GM12874 (cell line): ENCODE results near the gene SFXN5.

Source experiments
- TF ChIP-seq, protein P1 (sequence below): IDR thresholded peaks from 2 replicates; pipeline ENCODE4 v1.5.1; 2011; ENCODE audit warnings: low read depth, mild to moderate bottlenecking, control low read depth, low read length, moderate library complexity; ENCODE audit not compliant: insufficient read depth

SFXN5 gene

DNA sequence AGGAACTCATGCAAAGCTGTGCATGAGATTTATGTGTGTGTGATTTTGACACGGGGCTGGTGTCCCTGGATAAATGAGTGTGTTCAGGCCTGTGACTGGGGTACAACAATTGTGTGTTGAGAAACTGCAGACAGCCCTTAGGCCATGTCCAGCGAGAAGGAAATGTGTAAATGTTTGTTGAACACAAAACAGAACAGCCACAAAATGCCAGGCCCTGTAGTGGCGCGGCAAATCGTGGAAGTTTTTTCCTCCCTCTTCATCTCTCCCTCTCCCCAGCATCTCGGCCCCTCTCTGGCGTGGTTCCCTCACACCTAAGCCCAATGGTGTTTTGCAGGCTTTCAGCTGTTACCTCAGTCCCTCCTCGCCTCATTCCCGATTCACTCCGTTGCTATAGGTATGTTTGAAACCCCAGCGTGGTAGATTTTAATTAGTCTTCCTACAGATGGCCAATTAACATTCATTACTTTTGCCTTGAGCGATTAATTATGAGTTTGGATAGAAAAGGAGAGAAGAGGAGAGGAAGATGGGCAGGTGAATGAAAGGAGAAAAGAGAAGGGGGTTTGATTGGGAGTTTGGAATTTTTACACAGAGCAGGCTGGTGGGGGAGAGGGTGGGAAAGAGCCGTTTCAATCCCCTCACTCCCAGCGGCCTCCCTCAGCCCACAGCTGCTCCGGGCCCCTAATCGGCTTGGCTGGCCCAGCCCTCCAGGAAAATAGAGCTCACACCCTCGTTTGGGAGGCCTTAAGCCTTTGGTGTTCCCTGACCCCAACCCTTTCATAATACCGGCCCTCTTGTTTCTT is 173.5 kb downstream of the SFXN5 start:
- TF ChIP-seq, protein P1, sequence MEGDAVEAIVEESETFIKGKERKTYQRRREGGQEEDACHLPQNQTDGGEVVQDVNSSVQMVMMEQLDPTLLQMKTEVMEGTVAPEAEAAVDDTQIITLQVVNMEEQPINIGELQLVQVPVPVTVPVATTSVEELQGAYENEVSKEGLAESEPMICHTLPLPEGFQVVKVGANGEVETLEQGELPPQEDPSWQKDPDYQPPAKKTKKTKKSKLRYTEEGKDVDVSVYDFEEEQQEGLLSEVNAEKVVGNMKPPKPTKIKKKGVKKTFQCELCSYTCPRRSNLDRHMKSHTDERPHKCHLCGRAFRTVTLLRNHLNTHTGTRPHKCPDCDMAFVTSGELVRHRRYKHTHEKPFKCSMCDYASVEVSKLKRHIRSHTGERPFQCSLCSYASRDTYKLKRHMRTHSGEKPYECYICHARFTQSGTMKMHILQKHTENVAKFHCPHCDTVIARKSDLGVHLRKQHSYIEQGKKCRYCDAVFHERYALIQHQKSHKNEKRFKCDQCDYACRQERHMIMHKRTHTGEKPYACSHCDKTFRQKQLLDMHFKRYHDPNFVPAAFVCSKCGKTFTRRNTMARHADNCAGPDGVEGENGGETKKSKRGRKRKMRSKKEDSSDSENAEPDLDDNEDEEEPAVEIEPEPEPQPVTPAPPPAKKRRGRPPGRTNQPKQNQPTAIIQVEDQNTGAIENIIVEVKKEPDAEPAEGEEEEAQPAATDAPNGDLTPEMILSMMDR, result no peak

DNA sequence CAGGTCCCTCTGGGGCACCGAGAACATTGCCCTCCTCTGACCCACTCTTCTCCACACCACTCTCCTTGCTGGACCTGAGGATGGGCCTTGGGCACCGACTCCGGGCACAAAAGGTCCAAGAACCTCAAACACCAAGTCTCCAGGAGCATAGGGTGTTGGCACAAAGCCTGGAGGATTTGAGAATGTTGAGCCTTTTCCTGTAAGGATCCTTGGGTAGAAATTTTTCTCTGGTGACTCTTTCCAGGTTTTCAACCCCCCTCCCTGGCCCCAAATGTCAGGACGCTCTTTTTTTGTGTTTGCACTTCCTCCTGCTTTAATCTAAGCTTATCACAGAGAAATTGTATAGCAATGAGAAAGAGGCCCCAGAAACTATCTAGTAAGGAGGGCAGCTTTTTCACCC is 175.1 kb downstream of the SFXN5 start:
- TF ChIP-seq, protein P1, result no peak

DNA sequence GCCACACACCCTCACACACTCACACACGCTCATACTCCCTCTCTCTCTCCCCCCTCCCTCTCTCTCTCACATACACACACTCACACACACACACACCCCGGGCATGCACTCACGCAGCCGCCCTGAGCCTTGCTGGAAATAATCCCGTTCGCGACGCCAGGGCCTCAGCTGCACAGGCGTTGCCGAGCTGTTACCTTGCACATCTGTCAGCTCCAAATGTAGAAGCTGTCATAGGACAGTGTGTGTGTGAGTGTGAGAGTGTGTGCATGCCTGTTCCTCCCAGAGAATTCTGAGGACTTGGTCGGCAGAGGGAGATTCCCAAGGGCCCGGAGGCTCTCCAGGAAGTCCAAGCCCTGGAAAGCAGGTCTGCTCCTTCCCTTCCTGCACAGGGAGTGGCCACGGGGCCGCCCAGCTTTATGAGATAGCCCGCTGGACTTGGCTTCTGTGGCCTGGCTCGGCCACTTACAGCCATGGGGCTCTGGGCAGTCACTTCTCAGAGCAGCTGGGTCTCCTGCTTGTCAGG is 175.7 kb downstream of the SFXN5 start:
- TF ChIP-seq, protein P1, result no peak

DNA sequence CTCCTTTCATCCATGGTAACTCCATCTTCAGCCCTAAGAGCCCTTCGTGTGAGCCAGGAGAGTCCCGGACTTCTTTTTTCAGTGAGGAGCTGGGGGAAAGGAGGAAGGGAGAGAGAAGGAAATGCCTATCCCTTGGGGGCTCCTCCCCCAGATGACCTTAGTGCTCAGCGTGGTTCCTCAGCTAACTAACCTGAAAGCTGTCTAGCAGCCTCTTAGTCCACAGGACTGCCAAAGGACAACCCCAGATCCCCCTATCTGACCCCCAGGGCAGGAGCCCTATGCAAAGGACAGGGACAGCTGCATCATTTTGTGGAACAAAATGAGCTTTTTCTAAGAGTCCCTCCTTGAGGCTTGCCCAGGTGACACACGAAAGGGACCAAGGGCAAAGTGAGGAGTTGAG is 176.4 kb downstream of the SFXN5 start:
- TF ChIP-seq, protein P1, result no peak

DNA sequence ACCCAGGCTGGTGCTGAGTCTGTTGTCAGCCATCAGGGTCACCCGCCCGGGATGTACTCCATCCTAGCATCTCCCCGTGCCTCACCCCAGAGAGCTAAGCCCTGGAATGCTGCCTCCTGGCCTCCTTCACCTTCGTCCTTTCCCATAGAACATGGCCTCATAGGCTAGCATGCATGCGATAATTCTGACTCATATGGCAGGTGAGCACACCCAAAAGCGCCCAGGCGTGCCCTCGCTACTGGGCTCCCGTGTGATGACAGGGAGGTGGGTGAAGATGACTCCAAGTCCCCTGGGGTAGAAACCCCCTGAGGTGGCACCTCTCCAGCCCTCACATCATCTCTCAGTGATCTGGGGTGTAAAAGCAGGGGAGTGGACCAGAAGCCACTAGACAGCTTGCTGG is 177.0 kb downstream of the SFXN5 start:
- TF ChIP-seq, protein P1, result no peak

DNA sequence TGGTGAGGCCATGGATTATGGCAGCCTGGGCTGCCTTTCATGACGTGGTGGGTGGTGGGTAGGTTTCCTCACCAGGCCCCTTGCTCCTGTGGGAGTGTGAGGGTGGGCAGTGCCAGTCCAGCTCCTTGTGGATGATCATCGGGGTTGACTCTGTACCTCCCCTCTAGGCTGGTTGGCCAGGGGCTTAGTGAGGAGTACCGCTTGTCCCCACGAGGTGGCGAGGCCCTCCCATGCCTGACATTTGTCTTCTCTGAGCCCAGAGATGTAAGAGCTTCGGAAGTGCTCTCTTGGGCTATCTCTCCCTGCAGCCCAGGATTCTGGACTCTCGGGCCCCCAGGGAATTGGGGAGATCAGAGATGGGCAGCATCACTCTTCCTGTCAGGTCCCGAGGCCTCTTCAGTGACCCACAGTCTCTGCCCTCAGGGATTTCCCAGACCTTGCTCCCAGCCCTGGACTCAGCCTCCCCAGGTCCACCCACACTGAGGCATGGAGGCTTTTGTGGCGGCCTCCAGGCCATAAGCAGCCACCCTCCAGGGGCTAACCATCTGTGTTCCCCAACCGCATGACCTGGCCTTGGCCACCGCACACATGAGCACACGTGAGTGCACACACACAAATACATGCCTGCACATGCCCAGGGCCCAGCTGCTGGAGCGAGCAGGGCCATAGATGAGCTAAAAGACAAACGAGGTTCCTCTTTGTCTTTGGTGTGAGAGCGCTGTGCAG is 177.8 kb downstream of the SFXN5 start:
- TF ChIP-seq, protein P1, result peak; percentile 84

DNA sequence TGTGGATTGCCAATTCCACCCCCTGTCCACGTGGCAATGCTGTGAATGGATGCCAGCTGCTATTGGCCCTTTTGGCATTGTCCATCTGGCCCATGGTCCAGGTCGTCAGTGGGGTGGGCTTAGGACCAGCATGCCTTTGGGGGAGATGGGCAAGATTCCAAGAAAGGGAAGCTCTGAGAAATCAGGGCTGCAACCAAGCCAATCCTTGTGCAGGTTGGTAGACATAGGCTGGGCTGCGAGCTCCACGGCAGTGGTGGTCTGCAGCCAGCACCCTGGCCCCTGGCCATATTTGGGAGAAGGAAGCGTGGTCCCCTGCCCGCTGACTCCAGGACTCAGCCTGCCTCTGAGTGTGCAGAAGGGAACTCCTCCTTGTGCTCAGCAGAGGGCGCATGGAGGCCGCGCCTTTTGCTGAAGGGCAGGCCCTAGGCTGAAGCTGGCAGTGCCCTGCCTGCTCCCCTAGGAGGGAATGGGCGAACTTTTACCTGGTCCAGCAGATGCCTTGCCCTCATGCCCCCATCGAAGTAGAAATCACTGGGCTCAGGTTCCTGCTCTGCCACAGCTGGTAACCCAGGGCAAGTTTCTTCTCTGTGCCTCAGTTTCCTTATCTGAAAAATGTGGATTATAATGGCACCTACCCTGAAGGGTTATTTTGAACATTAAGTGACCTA is 178.9 kb downstream of the SFXN5 start:
- TF ChIP-seq, protein P1, result peak; percentile 92
